RWPE2 (cell line): ENCODE data around the gene MTMR11.

Experiments
- ATAC-seq: fragments of 200-7000 bp; cut with Tn5 transposase; 3 replicates; pipeline ENCODE4 v1.9.1; 2021; ENCODE audit warnings: low read depth
- DNase-seq: peaks from one replicate; pipeline ENCODE4 v3.0.0-alpha.2; 2020; ENCODE audit warnings: low spot score
- H3K27ac ChIP-seq: fragments of 450-650 bp; 2 replicates; pipeline ENCODE4 v1.5.1; 2017; ENCODE audit warnings: mild to moderate bottlenecking; ENCODE audit not compliant: poor library complexity, severe bottlenecking
- H3K27me3 ChIP-seq: fragments of 250-450 bp; sonication (Bioruptor Pico); 2 replicates; pipeline ENCODE4 v1.5.1; 2021; ENCODE audit warnings: mild to moderate bottlenecking, moderate library complexity; ENCODE audit not compliant: insufficient read depth, poor library complexity, severe bottlenecking
- H3K36me3 ChIP-seq: fragments of 250-450 bp; sonication (Bioruptor Pico); 2 replicates; pipeline ENCODE4 v1.5.1; 2020; ENCODE audit warnings: low read depth, mild to moderate bottlenecking, moderate library complexity
- H3K4me1 ChIP-seq: fragments of 250-450 bp; sonication (Bioruptor Pico); 2 replicates; pipeline ENCODE4 v1.5.1; 2021; ENCODE audit warnings: mild to moderate bottlenecking, moderate library complexity; ENCODE audit not compliant: insufficient read depth, poor library complexity, severe bottlenecking
- H3K4me3 ChIP-seq: fragments of 250-450 bp; sonication (Bioruptor Pico); 2 replicates; pipeline ENCODE4 v1.5.1; 2021; ENCODE audit warnings: mild to moderate bottlenecking, moderate library complexity; ENCODE audit not compliant: severe bottlenecking
- H3K9me3 ChIP-seq: fragments of 250-450 bp; sonication (Bioruptor Pico); 2 replicates; pipeline ENCODE4 v1.5.1; 2021; ENCODE audit warnings: mild to moderate bottlenecking, moderate library complexity; ENCODE audit not compliant: severe bottlenecking
- CTCF ChIP-seq: fragments of 450-650 bp; IDR thresholded peaks from one replicate; pipeline ENCODE4 v1.5.1; 2017; ENCODE audit warnings: mild to moderate bottlenecking, moderate library complexity; ENCODE audit not compliant: poor library complexity, severe bottlenecking

The MTMR11 gene

GRCh38 chr1:149881876-149882275 lies 54.8 kb downstream of the MTMR11 start:
- no peak for TF ChIP-seq CTCF

GRCh38 chr1:149879556-149879955 lies 57.1 kb downstream of the MTMR11 start:
- Histone ChIP-seq H3K4me1 (peaks cover 2% of the 10 kb centered on the region), H3K27ac (no peak overlapping the region), H3K9me3 (no peaks in the 10 kb centered on the region), H3K36me3 (no peaks in the 10 kb centered on the region), H3K4me3 (no peak overlapping the region), H3K27me3 (no peaks in the 10 kb centered on the region)
- ATAC-seq (no peak), DNase-seq (no peak)
- TF ChIP-seq CTCF = no peak

More at GRCh38 chr1:149881876-149882275, 54.8 kb downstream of the MTMR11 start:
- H3K4me1 ChIP-seq = peaks cover 9% of the 10 kb centered on the region
- no peaks in the 10 kb centered on the region for H3K9me3 ChIP-seq
- H3K4me3 ChIP-seq = no peak overlapping the region
- no peaks in the 10 kb centered on the region for H3K36me3 ChIP-seq
- H3K27me3 ChIP-seq = no peaks in the 10 kb centered on the region
- no peak overlapping the region for H3K27ac ChIP-seq
- DNase-seq = no peak
- no peak for ATAC-seq
